GM23338 (cell line): ENCODE data around the gene OSBPL1A.

Source experiments
- TF ChIP-seq, protein P1 (sequence below), 2 experiments: fragments of 200-600 bp in 1 of 2; sonication (generic) in 1 of 2; conservative IDR thresholded peaks; 2 replicates each; pipeline versions ENCODE4 v1.5.1 to v1.6.1; 2016 to 2017; ENCODE audit warnings: antibody characterized with exemption in 2 of 2, low read depth in 2 of 2, mild to moderate bottlenecking in 2 of 2, moderate library complexity in 1 of 2
- TF ChIP-seq, protein P2 (sequence below): IDR thresholded peaks from one replicate; pipeline ENCODE4 v1.6.1; 2018; ENCODE audit warnings: antibody characterized with exemption; ENCODE audit not compliant: unreplicated experiment

DNA sequence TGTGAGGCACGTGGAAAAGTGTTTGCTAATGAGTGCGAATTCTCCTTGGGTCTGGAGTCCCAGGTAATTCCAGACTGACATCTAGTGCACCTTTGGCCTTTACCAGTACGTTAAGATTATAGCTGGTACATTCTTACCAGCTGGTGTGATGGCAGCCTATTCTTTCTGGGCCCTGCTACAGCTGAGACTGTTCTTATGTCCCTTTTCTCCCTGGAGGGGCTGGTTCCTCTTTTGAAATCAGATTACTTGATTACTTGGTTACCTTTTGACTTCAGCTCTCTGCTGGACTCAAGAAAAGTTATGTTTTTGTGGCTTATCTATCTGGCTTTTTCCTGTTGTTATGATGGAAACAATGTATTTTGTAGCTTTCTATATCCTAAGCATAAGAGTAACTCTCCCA lies 244.2 kb downstream of the OSBPL1A start:
- TF ChIP-seq, protein P1, sequence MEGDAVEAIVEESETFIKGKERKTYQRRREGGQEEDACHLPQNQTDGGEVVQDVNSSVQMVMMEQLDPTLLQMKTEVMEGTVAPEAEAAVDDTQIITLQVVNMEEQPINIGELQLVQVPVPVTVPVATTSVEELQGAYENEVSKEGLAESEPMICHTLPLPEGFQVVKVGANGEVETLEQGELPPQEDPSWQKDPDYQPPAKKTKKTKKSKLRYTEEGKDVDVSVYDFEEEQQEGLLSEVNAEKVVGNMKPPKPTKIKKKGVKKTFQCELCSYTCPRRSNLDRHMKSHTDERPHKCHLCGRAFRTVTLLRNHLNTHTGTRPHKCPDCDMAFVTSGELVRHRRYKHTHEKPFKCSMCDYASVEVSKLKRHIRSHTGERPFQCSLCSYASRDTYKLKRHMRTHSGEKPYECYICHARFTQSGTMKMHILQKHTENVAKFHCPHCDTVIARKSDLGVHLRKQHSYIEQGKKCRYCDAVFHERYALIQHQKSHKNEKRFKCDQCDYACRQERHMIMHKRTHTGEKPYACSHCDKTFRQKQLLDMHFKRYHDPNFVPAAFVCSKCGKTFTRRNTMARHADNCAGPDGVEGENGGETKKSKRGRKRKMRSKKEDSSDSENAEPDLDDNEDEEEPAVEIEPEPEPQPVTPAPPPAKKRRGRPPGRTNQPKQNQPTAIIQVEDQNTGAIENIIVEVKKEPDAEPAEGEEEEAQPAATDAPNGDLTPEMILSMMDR (conservative IDR thresholded peaks at IDR 0.05; ENCODE audit: low read depth in 2 of 2): no peak
- TF ChIP-seq, protein P2, sequence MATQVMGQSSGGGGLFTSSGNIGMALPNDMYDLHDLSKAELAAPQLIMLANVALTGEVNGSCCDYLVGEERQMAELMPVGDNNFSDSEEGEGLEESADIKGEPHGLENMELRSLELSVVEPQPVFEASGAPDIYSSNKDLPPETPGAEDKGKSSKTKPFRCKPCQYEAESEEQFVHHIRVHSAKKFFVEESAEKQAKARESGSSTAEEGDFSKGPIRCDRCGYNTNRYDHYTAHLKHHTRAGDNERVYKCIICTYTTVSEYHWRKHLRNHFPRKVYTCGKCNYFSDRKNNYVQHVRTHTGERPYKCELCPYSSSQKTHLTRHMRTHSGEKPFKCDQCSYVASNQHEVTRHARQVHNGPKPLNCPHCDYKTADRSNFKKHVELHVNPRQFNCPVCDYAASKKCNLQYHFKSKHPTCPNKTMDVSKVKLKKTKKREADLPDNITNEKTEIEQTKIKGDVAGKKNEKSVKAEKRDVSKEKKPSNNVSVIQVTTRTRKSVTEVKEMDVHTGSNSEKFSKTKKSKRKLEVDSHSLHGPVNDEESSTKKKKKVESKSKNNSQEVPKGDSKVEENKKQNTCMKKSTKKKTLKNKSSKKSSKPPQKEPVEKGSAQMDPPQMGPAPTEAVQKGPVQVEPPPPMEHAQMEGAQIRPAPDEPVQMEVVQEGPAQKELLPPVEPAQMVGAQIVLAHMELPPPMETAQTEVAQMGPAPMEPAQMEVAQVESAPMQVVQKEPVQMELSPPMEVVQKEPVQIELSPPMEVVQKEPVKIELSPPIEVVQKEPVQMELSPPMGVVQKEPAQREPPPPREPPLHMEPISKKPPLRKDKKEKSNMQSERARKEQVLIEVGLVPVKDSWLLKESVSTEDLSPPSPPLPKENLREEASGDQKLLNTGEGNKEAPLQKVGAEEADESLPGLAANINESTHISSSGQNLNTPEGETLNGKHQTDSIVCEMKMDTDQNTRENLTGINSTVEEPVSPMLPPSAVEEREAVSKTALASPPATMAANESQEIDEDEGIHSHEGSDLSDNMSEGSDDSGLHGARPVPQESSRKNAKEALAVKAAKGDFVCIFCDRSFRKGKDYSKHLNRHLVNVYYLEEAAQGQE: no peak
